Measurements from ENCODE around the gene SLCO2A1. TPM values are rescaled to one million over a fixed set of nuclear protein-coding genes. Genes with fewer than 3 reads are reported as not detected.

SLCO2A1 gene
- total and polyA plus RNA-seq, 8 donors, result 1.9 to 121 (median 8.8) TPM

GRCh38 chr3:133894353-133895207 lies 135.1 kb downstream of the SLCO2A1 start:
- peaks cover 0 to 35% (median 18%) of the 10 kb centered on the region in 3 donors for H3K27me3 ChIP-seq
- DNase-seq, result peak in 1 of 2 donors; percentile 47
- WGBS, 5 donors, result 9 to 18% (median 14%) methylated on average over 31 to 52 of the region's 52 CpGs

GRCh38 chr3:133893683-133894352 lies 135.9 kb downstream of the SLCO2A1 start:
- no peak for TF ChIP-seq POLR2AphosphoS5 (IDR thresholded peaks at IDR 0.05)
- no peak for TF ChIP-seq CTCF (IDR thresholded peaks at IDR 0.05)
- no peak for TF ChIP-seq EP300 (IDR thresholded peaks at IDR 0.05)
- Histone ChIP-seq H3K27ac (no peak overlapping the region), H3K4me1 (peaks cover 19 to 25% (median 24%) of the 10 kb centered on the region in 4 donors), H3K9me3 (no peaks in the 10 kb centered on the region), H3K36me3 (no peaks in the 10 kb centered on the region), H3K27me3 (peaks cover 0 to 35% (median 18%) of the 10 kb centered on the region in 3 donors), H3K4me3 (peak overlapping the region in 1 of 4 donors; percentile 83)
- WGBS, 5 donors, result 79 to 85% (median 85%) methylated on average over 4 to 6 of the region's 6 CpGs
- intact Hi-C loops (cut with DNase I; ENCODE audit: low total_unique reads), result no loop called here
- no peak for DNase-seq

More at GRCh38 chr3:133894353-133895207, 135.1 kb downstream of the SLCO2A1 start:
- TF ChIP-seq POLR2A (IDR thresholded peaks at IDR 0.05) (no peak), POLR2AphosphoS5 (IDR thresholded peaks at IDR 0.05) (no peak), CTCF (IDR thresholded peaks at IDR 0.05) (no peak), EP300 (IDR thresholded peaks at IDR 0.05) (no peak)
- Histone ChIP-seq H3K4me3 (peak overlapping the region; percentile 65 to 83 (median 75)), H3K27ac (peak overlapping the region in 1 of 5 donors; percentile 61), H3K9me3 (no peaks in the 10 kb centered on the region), H3K36me3 (no peaks in the 10 kb centered on the region), H3K4me1 (peaks cover 19 to 25% (median 24%) of the 10 kb centered on the region in 4 donors)
- intact Hi-C loops (cut with DNase I; ENCODE audit: low total_unique reads), result no loop called here

- Histone ChIP-seq H3K4me3 (no peak overlapping the region), H3K27me3 (peaks cover 0 to 35% (median 18%) of the 10 kb centered on the region in 3 donors), H3K27ac (no peak overlapping the region), H3K9me3 (no peaks in the 10 kb centered on the region), H3K36me3 (no peaks in the 10 kb centered on the region), H3K4me1 (peaks cover 19 to 25% (median 24%) of the 10 kb centered on the region in 4 donors)
- TF ChIP-seq POLR2A (IDR thresholded peaks at IDR 0.05) (no peak), EP300 (IDR thresholded peaks at IDR 0.05) (no peak), CTCF (IDR thresholded peaks at IDR 0.05) (no peak), POLR2AphosphoS5 (IDR thresholded peaks at IDR 0.05) (no peak)
- no peak for DNase-seq
- intact Hi-C loops (cut with DNase I; ENCODE audit: low total_unique reads), result no loop called here
- WGBS, 5 donors, result 35 to 66% (median 58%) methylated on average over 6 of the region's 6 CpGs
Observed at GRCh38 chr3:133892541-133893231, 137.0 kb downstream of the SLCO2A1 start.
